Vagina (tissue), 2 donors: ENCODE measurements around the gene PRX. TPM values are rescaled to one million over a fixed set of nuclear protein-coding genes. Genes with fewer than 3 reads are reported as not detected.
A peak's percentile ranks its signal among the peaks of the same experiment; 100 is the strongest.

Experiments used
- DNase-seq, 2 donors: peaks; one replicate each; pipeline ENCODE4 v3.0.0-alpha.2; 2017; ENCODE audit errors: extremely low spot score in 2 of 2
- H3K27ac ChIP-seq: fragments of 200-600 bp; sonication (generic); one replicate; pipeline ENCODE4 v1.5.1; 2019
- H3K27me3 ChIP-seq: fragments of 200-600 bp; sonication (generic); one replicate; pipeline ENCODE4 v1.5.1; 2019
- H3K36me3 ChIP-seq, 2 donors: fragments of 200-600 bp; sonication (generic); one replicate each; pipeline ENCODE4 v1.5.1; 2017 to 2019
- H3K4me1 ChIP-seq: fragments of 200-600 bp; sonication (generic); one replicate; pipeline ENCODE4 v1.5.1; 2019
- H3K4me3 ChIP-seq, 2 donors: fragments of 200-600 bp; sonication (generic); 1 replicate in 1 of 2; 2 replicates in 1 of 2; pipeline ENCODE4 v1.5.1; 2016 to 2019
- H3K9me3 ChIP-seq: fragments of 200-600 bp; sonication (generic); one replicate; pipeline ENCODE4 v1.5.1; 2019
- CTCF ChIP-seq, 3 experiments: fragments of 450-650 bp in 2 of 3; fragments of 200-600 bp in 1 of 3; sonication (generic) in 1 of 3; IDR thresholded peaks; one replicate each; pipeline ENCODE4 v1.5.1; 2017 to 2019; ENCODE audit warnings: antibody characterized with exemption in 3 of 3, mild to moderate bottlenecking in 2 of 3, moderate library complexity in 2 of 3
- POLR2A ChIP-seq, 2 donors: fragments of 450-650 bp; IDR thresholded peaks; one replicate each; pipeline ENCODE4 v1.6.1; 2017; ENCODE audit warnings: antibody characterized with exemption in 2 of 2, mild to moderate bottlenecking in 2 of 2, moderate library complexity in 2 of 2
- POLR2AphosphoS5 ChIP-seq, 2 donors: sonication (generic); formaldehyde crosslinking; IDR thresholded peaks; one replicate each; pipeline ENCODE4 v1.9.0; 2017; ENCODE audit warnings: antibody characterized with exemption in 2 of 2, mild to moderate bottlenecking in 2 of 2, low read depth in 1 of 2; ENCODE audit not compliant: insufficient read depth in 1 of 2
- intact Hi-C: fragments of 100-400 bp; cut with DNase I; formaldehyde crosslinking; loops from one replicate; pipeline ENCODE4 v1.15.1; 2023
- total RNA-seq: library from RNA; depleted of rRNA; stranded (reverse); fragments of >200 nt; gene quantifications from one replicate; pipeline ENCODE4 v1.2.3, GENCODE V29; 2016

PRX gene
- total RNA-seq, 1 donor from 2014 or later: 3.2 TPM

GRCh38 chr19:40443131-40443999, 30.2 kb upstream of the PRX start:
- Histone ChIP-seq H3K9me3 (no peaks in the 10 kb centered on the region), H3K27ac (peak overlapping the region; percentile 99), H3K36me3 (peaks cover 0 to 32% of the 10 kb centered on the region in 2 donors), H3K4me3 (peak overlapping the region; percentile 77 to 94), H3K27me3 (no peaks in the 10 kb centered on the region), H3K4me1 (peaks cover 34% of the 10 kb centered on the region)
- intact Hi-C loops: loop anchor here (2.0 kb wide), 1 partner anchor 23 kb away; no protein-coding TSS in a partner anchor
- no peak for TF ChIP-seq CTCF (IDR thresholded peaks at IDR 0.05)
- peak in 1 of 2 donors; percentile 68 for TF ChIP-seq POLR2A (IDR thresholded peaks at IDR 0.05)
- TF ChIP-seq POLR2AphosphoS5 (IDR thresholded peaks at IDR 0.05; ENCODE audit: insufficient read depth in 1 of 2, low read depth in 1 of 2): peak; percentile 95 to 100
- DNase-seq: peak in 1 of 2 donors; percentile 100

GRCh38 chr19:40442328-40443130, 29.4 kb upstream of the PRX start:
- peaks cover 0 to 24% of the 10 kb centered on the region in 2 donors for H3K36me3 ChIP-seq
- peak overlapping the region; percentile 77 to 94 for H3K4me3 ChIP-seq
- no peak for TF ChIP-seq CTCF (IDR thresholded peaks at IDR 0.05)
- TF ChIP-seq POLR2A (IDR thresholded peaks at IDR 0.05): no peak
- TF ChIP-seq POLR2AphosphoS5 (IDR thresholded peaks at IDR 0.05; ENCODE audit: insufficient read depth in 1 of 2, low read depth in 1 of 2): no peak
- peaks cover 34% of the 10 kb centered on the region for H3K4me1 ChIP-seq
- DNase-seq: peak in 1 of 2 donors; percentile 91
- H3K27me3 ChIP-seq: no peaks in the 10 kb centered on the region
- intact Hi-C loops: loop anchor here (2.0 kb wide), 1 partner anchor 22 kb away; no protein-coding TSS in a partner anchor
- H3K9me3 ChIP-seq: no peaks in the 10 kb centered on the region
- peak overlapping the region; percentile 99 for H3K27ac ChIP-seq

DNA sequence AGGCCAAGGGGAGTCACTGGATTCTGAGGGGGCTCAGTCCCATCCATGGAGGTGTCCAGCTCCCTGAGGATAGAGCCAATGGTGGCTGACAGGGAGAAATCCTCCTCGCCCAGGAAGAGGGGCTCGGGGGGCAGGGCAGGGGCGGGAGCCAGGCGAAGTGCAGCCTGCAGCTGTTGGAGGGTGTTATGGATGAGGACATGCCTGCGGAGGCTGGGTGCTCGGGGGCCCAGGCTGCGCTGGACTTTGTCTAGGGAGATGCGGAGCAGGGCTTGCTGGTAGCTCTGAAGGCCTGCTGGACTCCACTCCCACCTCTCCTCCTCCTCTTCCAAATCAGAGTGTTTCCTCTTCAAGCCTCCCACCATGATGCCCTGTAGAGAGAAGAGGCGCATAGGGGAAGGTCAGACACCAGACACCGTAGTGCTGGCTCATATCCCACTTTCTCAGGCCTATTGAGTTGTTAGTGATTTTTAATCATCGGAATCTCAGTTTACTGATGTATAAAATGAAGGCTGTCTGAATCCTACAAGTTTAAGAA, 28.6 kb upstream of the PRX start:
- Histone ChIP-seq H3K4me1 (peaks cover 34% of the 10 kb centered on the region), H3K27me3 (no peaks in the 10 kb centered on the region), H3K27ac (peak overlapping the region; percentile 99), H3K36me3 (peaks cover 0 to 20% of the 10 kb centered on the region in 2 donors), H3K4me3 (peak overlapping the region in 1 of 2 donors; percentile 77), H3K9me3 (no peaks in the 10 kb centered on the region)
- TF ChIP-seq POLR2A (IDR thresholded peaks at IDR 0.05) (no peak), CTCF (IDR thresholded peaks at IDR 0.05) (no peak), POLR2AphosphoS5 (IDR thresholded peaks at IDR 0.05; ENCODE audit: insufficient read depth in 1 of 2, low read depth in 1 of 2) (no peak)
- intact Hi-C loops: loop anchor here (2.0 kb wide), 1 partner anchor 21 kb away; no protein-coding TSS in a partner anchor
- DNase-seq: no peak

GRCh38 chr19:40438284-40438683, 25.1 kb upstream of the PRX start:
- H3K9me3 ChIP-seq: no peaks in the 10 kb centered on the region
- H3K36me3 ChIP-seq: peaks cover 0 to 20% of the 10 kb centered on the region in 2 donors
- no peak overlapping the region for H3K27ac ChIP-seq
- no peak for TF ChIP-seq POLR2AphosphoS5 (IDR thresholded peaks at IDR 0.05; ENCODE audit: insufficient read depth in 1 of 2, low read depth in 1 of 2)
- no peak for TF ChIP-seq POLR2A (IDR thresholded peaks at IDR 0.05)
- TF ChIP-seq CTCF (IDR thresholded peaks at IDR 0.05): no peak
- intact Hi-C loops: loop anchor here (10.0 kb wide), 1 partner anchor 167 kb away; the partner anchor contains the start of gene LTBP4
- no peak for DNase-seq
- H3K4me1 ChIP-seq: peaks cover 39% of the 10 kb centered on the region
- H3K27me3 ChIP-seq: no peaks in the 10 kb centered on the region
- no peak overlapping the region for H3K4me3 ChIP-seq
